Gastrocnemius medialis (tissue), 4 donors: ENCODE results near the gene CD72. TPM values are rescaled to one million over a fixed set of nuclear protein-coding genes. Genes with fewer than 3 reads are reported as not detected.

Experiments used
- ATAC-seq, 2 donors: fragments of 150-250 bp; one replicate each; pipeline ENCODE4 v1.9.1; 2016
- DNase-seq, 2 donors: peaks; one replicate each; pipeline ENCODE4 v3.0.0-alpha.2; 2019
- H3K27ac ChIP-seq, 4 donors: fragments of 200-600 bp; sonication (generic); 1 replicate in 1 of 4; 2 replicates in 3 of 4; pipeline ENCODE4 v1.5.1; 2016 to 2018; ENCODE audit warnings: mild to moderate bottlenecking in 2 of 4, moderate library complexity in 1 of 4
- H3K27me3 ChIP-seq, 3 donors: fragments of 200-600 bp; sonication (generic) in 2 of 3; 1 replicate in 1 of 3; 2 replicates in 2 of 3; pipeline versions ENCODE4 v1.5.1 to v1.6.0; 2016 to 2019; ENCODE audit warnings: mild to moderate bottlenecking in 1 of 3, moderate library complexity in 1 of 3
- H3K36me3 ChIP-seq, 2 donors: fragments of 200-600 bp; sonication (generic) in 1 of 2; one replicate each; pipeline ENCODE4 v1.5.1; 2017 to 2018
- H3K4me1 ChIP-seq, 2 donors: fragments of 200-600 bp; sonication (generic) in 1 of 2; one replicate each; pipeline ENCODE4 v1.5.1; 2016 to 2017; ENCODE audit warnings: mild to moderate bottlenecking in 2 of 2
- H3K4me3 ChIP-seq, 4 donors: fragments of 200-600 bp; sonication (generic) in 3 of 4; 1 replicate in 1 of 4; 2 replicates in 3 of 4; pipeline ENCODE4 v1.5.1; 2016 to 2019; ENCODE audit warnings: mild to moderate bottlenecking in 2 of 4
- H3K9me3 ChIP-seq, 3 donors: fragments of 200-600 bp; sonication (generic) in 2 of 3; 1 replicate in 1 of 3; 2 replicates in 2 of 3; pipeline ENCODE4 v1.5.1; 2016 to 2019
- POLR2A ChIP-seq, 2 donors: fragments of 450-650 bp; IDR thresholded peaks; one replicate each; pipeline ENCODE4 v1.6.1; 2017; ENCODE audit warnings: antibody characterized with exemption in 2 of 2, mild to moderate bottlenecking in 2 of 2, moderate library complexity in 2 of 2
- in situ Hi-C, 4 donors: fragments of 200-750 bp; cut with MboI; loops; one replicate each; pipeline versions ENCODE4 v1.15.0 to v1.8.0; 2017; ENCODE audit warnings: low sequenced_read_pairs in 4 of 4
- intact Hi-C: fragments of 100-400 bp; cut with DNase I; formaldehyde crosslinking; loops from one replicate; pipeline ENCODE4 v1.15.1; 2023; ENCODE audit warnings: low total_unique reads
- total RNA-seq, 4 donors: library from RNA; depleted of rRNA; stranded (reverse); fragments of >200 nt; gene quantifications; one replicate each; pipeline versions ENCODE4 v1.1.0 to v1.2.3, GENCODE V29; 2016
- TF ChIP-seq, protein P1 (sequence below), 5 experiments: fragments of 450-650 bp in 3 of 5; fragments of 200-600 bp in 2 of 5; sonication (generic) in 2 of 5; IDR thresholded peaks in 4 of 5; conservative IDR thresholded peaks in 1 of 5; 1 replicate in 4 of 5; 2 replicates in 1 of 5; pipeline ENCODE4 v1.5.1; 2016 to 2019; ENCODE audit warnings: antibody characterized with exemption in 5 of 5, mild to moderate bottlenecking in 3 of 5, moderate library complexity in 3 of 5

CD72 gene
- total RNA-seq, 4 donors from 2014 or later: 0.40 to 18.3 (median 0.68) TPM

DNA sequence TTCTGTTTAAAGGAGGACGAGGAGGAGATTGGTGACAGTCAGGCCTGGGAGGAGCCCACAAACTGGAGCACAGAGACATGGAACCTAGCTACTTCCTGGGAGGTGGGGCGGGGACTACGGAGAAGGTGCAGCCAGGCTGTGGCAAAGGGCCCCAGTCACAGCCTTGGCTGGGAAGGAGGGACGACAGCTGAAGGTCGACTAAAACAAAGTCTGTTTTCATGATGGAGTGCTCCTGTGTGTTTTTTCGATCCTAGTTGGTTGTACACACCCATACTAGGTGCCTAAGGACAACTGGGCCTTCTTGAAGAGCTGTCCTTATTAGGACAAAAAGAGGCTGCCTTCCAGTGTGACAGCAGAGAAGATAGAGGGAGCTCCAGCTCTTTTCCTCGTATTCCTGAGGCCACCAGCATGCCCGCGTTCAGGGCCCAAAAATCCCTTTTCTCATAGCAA is 42.8 kb upstream of the CD72 start:
- in situ Hi-C loops: loop anchor here in 2 of 4 donors (10.0 to 25.0 kb wide), 2 partner anchors 64 to 99 kb away; a partner anchor contains a TSS
- TF ChIP-seq, protein P1, sequence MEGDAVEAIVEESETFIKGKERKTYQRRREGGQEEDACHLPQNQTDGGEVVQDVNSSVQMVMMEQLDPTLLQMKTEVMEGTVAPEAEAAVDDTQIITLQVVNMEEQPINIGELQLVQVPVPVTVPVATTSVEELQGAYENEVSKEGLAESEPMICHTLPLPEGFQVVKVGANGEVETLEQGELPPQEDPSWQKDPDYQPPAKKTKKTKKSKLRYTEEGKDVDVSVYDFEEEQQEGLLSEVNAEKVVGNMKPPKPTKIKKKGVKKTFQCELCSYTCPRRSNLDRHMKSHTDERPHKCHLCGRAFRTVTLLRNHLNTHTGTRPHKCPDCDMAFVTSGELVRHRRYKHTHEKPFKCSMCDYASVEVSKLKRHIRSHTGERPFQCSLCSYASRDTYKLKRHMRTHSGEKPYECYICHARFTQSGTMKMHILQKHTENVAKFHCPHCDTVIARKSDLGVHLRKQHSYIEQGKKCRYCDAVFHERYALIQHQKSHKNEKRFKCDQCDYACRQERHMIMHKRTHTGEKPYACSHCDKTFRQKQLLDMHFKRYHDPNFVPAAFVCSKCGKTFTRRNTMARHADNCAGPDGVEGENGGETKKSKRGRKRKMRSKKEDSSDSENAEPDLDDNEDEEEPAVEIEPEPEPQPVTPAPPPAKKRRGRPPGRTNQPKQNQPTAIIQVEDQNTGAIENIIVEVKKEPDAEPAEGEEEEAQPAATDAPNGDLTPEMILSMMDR (IDR thresholded peaks at IDR 0.05 in 4 of 5, conservative IDR thresholded peaks at IDR 0.05 in 1 of 5): peak; percentile 23 to 59 (median 41)
- no peak for TF ChIP-seq POLR2A (IDR thresholded peaks at IDR 0.05)
- H3K27ac ChIP-seq: peak overlapping the region; percentile 92 to 97 (median 96)
- H3K4me3 ChIP-seq: no peak overlapping the region
- peaks cover 33 to 38% of the 10 kb centered on the region in 2 donors for H3K4me1 ChIP-seq
- H3K36me3 ChIP-seq: peaks cover 0 to 12% of the 10 kb centered on the region in 2 donors
- intact Hi-C loops: no loop called here
- DNase-seq: no peak
- no peaks in the 10 kb centered on the region for H3K9me3 ChIP-seq
- H3K27me3 ChIP-seq: no peaks in the 10 kb centered on the region
- ATAC-seq: no peak

DNA sequence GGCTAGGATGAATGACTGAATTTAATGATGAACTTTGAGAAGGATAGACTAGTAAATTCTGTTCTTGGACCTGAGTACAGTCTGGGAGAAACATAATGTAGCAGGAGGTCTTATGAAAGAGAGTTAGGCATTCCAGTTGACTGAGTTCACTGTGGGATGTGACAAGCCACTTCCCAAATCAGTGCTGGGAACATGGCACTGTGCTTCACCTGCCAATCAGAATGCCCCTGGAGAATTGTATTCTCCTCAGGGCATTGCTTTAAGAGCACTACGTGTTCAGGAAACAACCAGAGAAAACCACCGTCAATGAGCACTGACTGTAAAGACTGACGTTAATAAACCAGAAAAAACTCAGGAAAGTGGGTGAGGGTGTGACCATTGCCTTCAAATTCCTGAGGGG is 41.1 kb upstream of the CD72 start:
- TF ChIP-seq, protein P1 (IDR thresholded peaks at IDR 0.05 in 4 of 5, conservative IDR thresholded peaks at IDR 0.05 in 1 of 5): no peak
- TF ChIP-seq POLR2A (IDR thresholded peaks at IDR 0.05): peak; percentile 8 to 18
- peak overlapping the region; percentile 92 to 97 (median 96) for H3K27ac ChIP-seq
- peak overlapping the region; percentile 79 to 85 (median 82) for H3K4me3 ChIP-seq
- peaks cover 28 to 29% of the 10 kb centered on the region in 2 donors for H3K4me1 ChIP-seq
- DNase-seq: peak in 1 of 2 donors; percentile 62
- H3K9me3 ChIP-seq: no peaks in the 10 kb centered on the region
- no peaks in the 10 kb centered on the region for H3K27me3 ChIP-seq
- peak; percentile 37 to 50 for ATAC-seq
- intact Hi-C loops: loop anchor here (2.0 to 10.0 kb wide), 3 partner anchors 95 to 665 kb away; partner anchors contain the start of gene SPAG8
- H3K36me3 ChIP-seq: peaks cover 0 to 12% of the 10 kb centered on the region in 2 donors
- in situ Hi-C loops: loop anchor here in 1 of 4 donors (25.0 kb wide), 1 partner anchor 97 kb away; a partner anchor contains a TSS

DNA sequence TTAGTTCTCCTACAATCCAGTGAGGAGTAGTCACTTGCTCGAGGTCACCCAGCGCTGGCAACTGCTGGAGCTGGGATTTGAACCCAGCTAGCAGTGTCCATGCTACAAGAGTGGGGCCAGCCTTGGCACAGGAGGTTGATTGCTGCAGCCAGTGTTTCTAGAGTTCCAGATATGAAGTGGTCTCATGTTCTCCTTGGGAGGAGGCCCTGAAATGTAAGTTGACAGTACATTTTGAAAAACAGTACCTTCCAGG is 40.7 kb upstream of the CD72 start:
- H3K27ac ChIP-seq: peak overlapping the region; percentile 92 to 97 (median 96)
- H3K4me3 ChIP-seq: peak overlapping the region; percentile 79 to 85 (median 82)
- H3K27me3 ChIP-seq: no peaks in the 10 kb centered on the region
- no peaks in the 10 kb centered on the region for H3K9me3 ChIP-seq
- TF ChIP-seq, protein P1 (IDR thresholded peaks at IDR 0.05 in 4 of 5, conservative IDR thresholded peaks at IDR 0.05 in 1 of 5): no peak
- TF ChIP-seq POLR2A (IDR thresholded peaks at IDR 0.05): no peak
- peaks cover 0 to 12% of the 10 kb centered on the region in 2 donors for H3K36me3 ChIP-seq
- DNase-seq (peak in 1 of 2 donors; percentile 70), ATAC-seq (peak; percentile 10 to 21)
- in situ Hi-C loops (loop anchor here in 1 of 4 donors (25.0 kb wide), 1 partner anchor 97 kb away; a partner anchor contains a TSS), intact Hi-C loops (loop anchor here (1.0 to 10.0 kb wide), 5 partner anchors 31 to 664 kb away; partner anchors contain the start of genes CREB3, SPAG8 and TLN1)
- peaks cover 28 to 29% of the 10 kb centered on the region in 2 donors for H3K4me1 ChIP-seq

DNA sequence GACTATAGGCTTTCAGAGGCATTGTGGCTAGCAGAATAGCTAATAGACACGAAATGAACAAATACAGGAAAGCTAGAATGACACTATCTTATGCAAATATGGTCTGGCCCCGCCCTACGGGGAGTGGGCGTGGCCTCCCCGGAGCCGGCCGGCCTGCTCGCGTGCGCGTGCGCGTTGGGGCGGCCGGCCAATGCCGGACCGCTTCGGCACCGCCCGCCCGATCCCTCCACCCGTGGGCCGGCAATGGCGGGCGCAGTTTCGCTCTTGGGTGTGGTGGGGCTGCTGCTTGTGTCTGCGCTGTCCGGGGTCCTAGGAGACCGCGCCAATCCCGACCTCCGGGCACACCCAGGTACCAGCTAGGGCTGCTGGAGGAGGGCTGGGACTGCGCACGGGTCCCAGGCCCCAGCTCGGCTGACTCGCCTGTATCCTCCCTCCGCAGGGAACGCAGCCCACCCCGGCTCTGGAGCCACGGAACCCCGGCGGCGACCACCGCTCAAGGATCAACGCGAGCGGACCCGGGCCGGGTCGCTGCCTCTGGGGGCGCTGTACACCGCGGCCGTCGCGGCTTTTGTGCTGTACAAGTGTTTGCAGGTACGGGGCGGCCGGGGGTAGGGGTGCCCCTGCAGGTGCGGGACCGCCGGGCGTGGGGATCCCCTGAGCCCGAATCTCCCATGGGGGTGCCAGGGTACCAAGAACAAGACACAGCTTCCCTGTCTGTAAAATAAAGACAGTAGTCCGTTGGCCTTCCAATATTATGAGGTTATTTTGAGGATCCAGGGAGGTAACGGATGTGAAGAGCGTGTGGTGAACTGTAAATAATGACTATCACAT is 40.1 kb upstream of the CD72 start, which contains the start of gene CCDC107:
Gene CCDC107 (plus strand): TSS at position 156 of the 831 bp plus-strand sequence. CDS start 88 bp downstream, at position 244.
- intact Hi-C loops: loop anchor here (1.0 to 10.0 kb wide), 5 partner anchors 32 to 664 kb away; partner anchors contain the start of genes CREB3, SPAG8 and TLN1
- no peaks in the 10 kb centered on the region for H3K27me3 ChIP-seq
- in situ Hi-C loops: loop anchor here in 1 of 4 donors (25.0 kb wide), 1 partner anchor 96 kb away; a partner anchor contains a TSS
- peaks cover 28 to 29% of the 10 kb centered on the region in 2 donors for H3K4me1 ChIP-seq
- H3K9me3 ChIP-seq: no peaks in the 10 kb centered on the region
- ATAC-seq: peak; percentile 73 to 81
- peak within 1 kb of the TSS; percentile 92 to 97 (median 96) for H3K27ac ChIP-seq
- DNase-seq: peak; percentile 67 to 74
- peak within 1 kb of the TSS; percentile 79 to 85 (median 82) for H3K4me3 ChIP-seq
- peaks cover 0 to 12% of the 10 kb centered on the region in 2 donors for H3K36me3 ChIP-seq
- TF ChIP-seq POLR2A (IDR thresholded peaks at IDR 0.05): peak; percentile 81 to 92
- TF ChIP-seq, protein P1 (IDR thresholded peaks at IDR 0.05 in 4 of 5, conservative IDR thresholded peaks at IDR 0.05 in 1 of 5): peak; percentile 62 to 83 (median 77)
